DOHH2 (cell line): ENCODE data around the gene COBLL1.

Source experiments
- CTCF ChIP-seq: fragments of 200-600 bp; sonication (generic); IDR thresholded peaks from one replicate; pipeline ENCODE4 v1.5.1; 2014; ENCODE audit warnings: antibody characterized with exemption, mild to moderate bottlenecking, low read depth, low read length; ENCODE audit not compliant: poor library complexity, severe bottlenecking
- EZH2phosphoT487 ChIP-seq: fragments of 200-600 bp; sonication (generic); IDR thresholded peaks from 2 replicates; pipeline ENCODE4 v1.6.1; 2017; ENCODE audit warnings: borderline replicate concordance, mild to moderate bottlenecking, antibody characterized with exemption, low read length, moderate library complexity, mixed read lengths

GRCh38 chr2:164662868-164663631 lies 178.6 kb downstream of the COBLL1 start:
- TF ChIP-seq CTCF (no peak), EZH2phosphoT487 (no peak)
